ENCODE data around the gene TIPARP. TPM values are rescaled to one million over a fixed set of nuclear protein-coding genes. Genes with fewer than 3 reads are reported as not detected.

TIPARP gene
- total RNA-seq, 1 donor: 67.1 TPM

GRCh38 chr3:156657862-156658731 is 16.3 kb upstream of the TIPARP start:
- no peak for DNase-seq (ENCODE audit: low read depth)
- no peak overlapping the region for H3K4me3 ChIP-seq (ENCODE audit: low read depth, low read length)
- no peak for TF ChIP-seq CTCF (IDR thresholded peaks at IDR 0.05; ENCODE audit: insufficient read depth, low read length)

GRCh38 chr3:156658732-156659090 is 15.7 kb upstream of the TIPARP start:
- no peak for DNase-seq (ENCODE audit: low read depth)
- no peak overlapping the region for H3K4me3 ChIP-seq (ENCODE audit: low read depth, low read length)
- TF ChIP-seq CTCF (IDR thresholded peaks at IDR 0.05; ENCODE audit: insufficient read depth, low read length): no peak

GRCh38 chr3:156659260-156659659 is 15.1 kb upstream of the TIPARP start:
- no peak for DNase-seq (ENCODE audit: low read depth)
- no peak overlapping the region for H3K4me3 ChIP-seq (ENCODE audit: low read depth, low read length)
- no peak for TF ChIP-seq CTCF (IDR thresholded peaks at IDR 0.05; ENCODE audit: insufficient read depth, low read length)

- no peak overlapping the region for H3K4me3 ChIP-seq (ENCODE audit: low read depth, low read length)
- no peak for TF ChIP-seq CTCF (IDR thresholded peaks at IDR 0.05; ENCODE audit: insufficient read depth, low read length)
- no peak for DNase-seq (ENCODE audit: low read depth)
Measured at GRCh38 chr3:156661155-156661554, 13.2 kb upstream of the TIPARP start.

GRCh38 chr3:156664011-156664830 is 10.2 kb upstream of the TIPARP start:
- no peak overlapping the region for H3K4me3 ChIP-seq (ENCODE audit: low read depth, low read length)
- DNase-seq (ENCODE audit: low read depth): no peak
- TF ChIP-seq CTCF (IDR thresholded peaks at IDR 0.05; ENCODE audit: insufficient read depth, low read length): no peak

GRCh38 chr3:156664831-156665178 is 9.6 kb upstream of the TIPARP start:
- peak; percentile 26 for DNase-seq (ENCODE audit: low read depth)
- TF ChIP-seq CTCF (IDR thresholded peaks at IDR 0.05; ENCODE audit: insufficient read depth, low read length): no peak
- H3K4me3 ChIP-seq (ENCODE audit: low read depth, low read length): no peak overlapping the region

Data from fibroblast of the aortic adventitia (primary cell).